Gastrocnemius medialis (tissue), 4 donors: ENCODE measurements around the gene OPA1. TPM values are rescaled to one million over a fixed set of nuclear protein-coding genes. Genes with fewer than 3 reads are reported as not detected.

ENCODE experiments used
- ATAC-seq, 2 donors: fragments of 150-250 bp; one replicate each; pipeline ENCODE4 v1.9.1; 2016
- DNase-seq, 2 donors: peaks; one replicate each; pipeline ENCODE4 v3.0.0-alpha.2; 2019
- H3K27ac ChIP-seq, 4 donors: fragments of 200-600 bp; sonication (generic); 1 replicate in 1 of 4; 2 replicates in 3 of 4; pipeline ENCODE4 v1.5.1; 2016 to 2018; ENCODE audit warnings: mild to moderate bottlenecking in 2 of 4, moderate library complexity in 1 of 4
- H3K27me3 ChIP-seq, 3 donors: fragments of 200-600 bp; sonication (generic) in 2 of 3; 1 replicate in 1 of 3; 2 replicates in 2 of 3; pipeline versions ENCODE4 v1.5.1 to v1.6.0; 2016 to 2019; ENCODE audit warnings: mild to moderate bottlenecking in 1 of 3, moderate library complexity in 1 of 3
- H3K36me3 ChIP-seq, 2 donors: fragments of 200-600 bp; sonication (generic) in 1 of 2; one replicate each; pipeline ENCODE4 v1.5.1; 2017 to 2018
- H3K4me1 ChIP-seq, 2 donors: fragments of 200-600 bp; sonication (generic) in 1 of 2; one replicate each; pipeline ENCODE4 v1.5.1; 2016 to 2017; ENCODE audit warnings: mild to moderate bottlenecking in 2 of 2
- H3K4me3 ChIP-seq, 4 donors: fragments of 200-600 bp; sonication (generic) in 3 of 4; 1 replicate in 1 of 4; 2 replicates in 3 of 4; pipeline ENCODE4 v1.5.1; 2016 to 2019; ENCODE audit warnings: mild to moderate bottlenecking in 2 of 4
- H3K9me3 ChIP-seq, 3 donors: fragments of 200-600 bp; sonication (generic) in 2 of 3; 1 replicate in 1 of 3; 2 replicates in 2 of 3; pipeline ENCODE4 v1.5.1; 2016 to 2019
- POLR2A ChIP-seq, 2 donors: fragments of 450-650 bp; IDR thresholded peaks; one replicate each; pipeline ENCODE4 v1.6.1; 2017; ENCODE audit warnings: antibody characterized with exemption in 2 of 2, mild to moderate bottlenecking in 2 of 2, moderate library complexity in 2 of 2
- in situ Hi-C, 4 donors: fragments of 200-750 bp; cut with MboI; loops; one replicate each; pipeline versions ENCODE4 v1.15.0 to v1.8.0; 2017; ENCODE audit warnings: low sequenced_read_pairs in 4 of 4
- intact Hi-C: fragments of 100-400 bp; cut with DNase I; formaldehyde crosslinking; loops from one replicate; pipeline ENCODE4 v1.15.1; 2023; ENCODE audit warnings: low total_unique reads
- total RNA-seq, 4 donors: library from RNA; depleted of rRNA; stranded (reverse); fragments of >200 nt; gene quantifications; one replicate each; pipeline versions ENCODE4 v1.1.0 to v1.2.3, GENCODE V29; 2016
- TF ChIP-seq, protein P1 (sequence below), 5 experiments: fragments of 450-650 bp in 3 of 5; fragments of 200-600 bp in 2 of 5; sonication (generic) in 2 of 5; IDR thresholded peaks in 4 of 5; conservative IDR thresholded peaks in 1 of 5; 1 replicate in 4 of 5; 2 replicates in 1 of 5; pipeline ENCODE4 v1.5.1; 2016 to 2019; ENCODE audit warnings: antibody characterized with exemption in 5 of 5, mild to moderate bottlenecking in 3 of 5, moderate library complexity in 3 of 5

Gene OPA1
- total RNA-seq, 4 donors from 2014 or later: 59.8 to 78.2 (median 72.2) TPM

DNA sequence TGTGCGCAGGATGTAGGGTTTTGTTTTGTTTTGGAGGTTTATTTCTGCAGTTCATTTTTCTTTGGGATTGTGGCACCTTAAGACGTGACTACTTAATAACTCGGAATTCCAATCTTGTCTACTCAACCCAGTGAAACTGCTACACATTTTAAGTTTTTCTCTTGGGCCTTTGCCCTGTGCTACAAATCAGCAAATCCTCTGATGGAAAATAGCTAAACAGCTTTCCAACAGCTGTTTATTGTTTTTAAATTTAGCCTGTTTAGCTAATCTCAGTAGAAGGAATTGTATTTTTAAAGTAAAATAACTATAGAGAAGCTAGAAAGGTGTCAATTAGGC is 48.4 kb downstream of the OPA1 start:
- H3K27ac ChIP-seq: no peak overlapping the region
- DNase-seq: no peak
- no peak overlapping the region for H3K4me3 ChIP-seq
- no peaks in the 10 kb centered on the region for H3K4me1 ChIP-seq
- in situ Hi-C loops (no loop called here), intact Hi-C loops (no loop called here)
- ATAC-seq: no peak
- no peaks in the 10 kb centered on the region for H3K27me3 ChIP-seq
- TF ChIP-seq, protein P1, sequence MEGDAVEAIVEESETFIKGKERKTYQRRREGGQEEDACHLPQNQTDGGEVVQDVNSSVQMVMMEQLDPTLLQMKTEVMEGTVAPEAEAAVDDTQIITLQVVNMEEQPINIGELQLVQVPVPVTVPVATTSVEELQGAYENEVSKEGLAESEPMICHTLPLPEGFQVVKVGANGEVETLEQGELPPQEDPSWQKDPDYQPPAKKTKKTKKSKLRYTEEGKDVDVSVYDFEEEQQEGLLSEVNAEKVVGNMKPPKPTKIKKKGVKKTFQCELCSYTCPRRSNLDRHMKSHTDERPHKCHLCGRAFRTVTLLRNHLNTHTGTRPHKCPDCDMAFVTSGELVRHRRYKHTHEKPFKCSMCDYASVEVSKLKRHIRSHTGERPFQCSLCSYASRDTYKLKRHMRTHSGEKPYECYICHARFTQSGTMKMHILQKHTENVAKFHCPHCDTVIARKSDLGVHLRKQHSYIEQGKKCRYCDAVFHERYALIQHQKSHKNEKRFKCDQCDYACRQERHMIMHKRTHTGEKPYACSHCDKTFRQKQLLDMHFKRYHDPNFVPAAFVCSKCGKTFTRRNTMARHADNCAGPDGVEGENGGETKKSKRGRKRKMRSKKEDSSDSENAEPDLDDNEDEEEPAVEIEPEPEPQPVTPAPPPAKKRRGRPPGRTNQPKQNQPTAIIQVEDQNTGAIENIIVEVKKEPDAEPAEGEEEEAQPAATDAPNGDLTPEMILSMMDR (IDR thresholded peaks at IDR 0.05 in 4 of 5, conservative IDR thresholded peaks at IDR 0.05 in 1 of 5): no peak
- TF ChIP-seq POLR2A (IDR thresholded peaks at IDR 0.05): no peak
- H3K36me3 ChIP-seq: peaks cover 8 to 85% of the 10 kb centered on the region in 2 donors
- no peaks in the 10 kb centered on the region for H3K9me3 ChIP-seq

DNA sequence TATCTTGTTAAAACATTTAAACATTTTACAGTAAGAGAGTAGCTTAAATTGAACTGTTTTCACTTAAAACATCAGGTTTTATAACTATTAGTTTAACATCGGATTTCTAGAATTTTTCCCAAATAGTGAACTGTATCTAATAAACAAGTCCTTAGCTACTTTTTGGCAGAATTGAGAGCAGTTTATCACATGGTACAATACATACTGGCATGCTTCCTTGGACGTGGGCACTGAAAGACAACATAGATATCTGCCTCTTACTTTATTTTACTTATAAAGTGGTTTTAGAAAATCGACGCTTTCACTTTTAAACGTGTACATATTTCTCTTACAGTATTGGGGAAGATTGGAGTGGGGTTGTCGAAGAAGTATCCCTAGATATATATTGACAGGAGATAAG is 52.8 kb downstream of the OPA1 start:
- no peak for DNase-seq
- Histone ChIP-seq H3K4me1 (no peaks in the 10 kb centered on the region), H3K36me3 (peaks cover 8 to 96% of the 10 kb centered on the region in 2 donors), H3K4me3 (no peak overlapping the region), H3K27ac (no peak overlapping the region), H3K27me3 (no peaks in the 10 kb centered on the region), H3K9me3 (no peaks in the 10 kb centered on the region)
- intact Hi-C loops (no loop called here), in situ Hi-C loops (no loop called here)
- no peak for TF ChIP-seq POLR2A (IDR thresholded peaks at IDR 0.05)
- TF ChIP-seq, protein P1 (IDR thresholded peaks at IDR 0.05 in 4 of 5, conservative IDR thresholded peaks at IDR 0.05 in 1 of 5): no peak
- no peak for ATAC-seq

- H3K4me3 ChIP-seq: no peak overlapping the region
- no peak overlapping the region for H3K27ac ChIP-seq
- H3K9me3 ChIP-seq: no peaks in the 10 kb centered on the region
- H3K27me3 ChIP-seq: no peaks in the 10 kb centered on the region
- in situ Hi-C loops (no loop called here), intact Hi-C loops (no loop called here)
- no peak for DNase-seq
- TF ChIP-seq, protein P1 (IDR thresholded peaks at IDR 0.05 in 4 of 5, conservative IDR thresholded peaks at IDR 0.05 in 1 of 5): no peak
- TF ChIP-seq POLR2A (IDR thresholded peaks at IDR 0.05): no peak
- no peak for ATAC-seq
- peaks cover 4 to 95% of the 10 kb centered on the region in 2 donors for H3K36me3 ChIP-seq
- H3K4me1 ChIP-seq: no peaks in the 10 kb centered on the region
Observed at GRCh38 chr3:193648542-193649076, 55.6 kb downstream of the OPA1 start.

DNA sequence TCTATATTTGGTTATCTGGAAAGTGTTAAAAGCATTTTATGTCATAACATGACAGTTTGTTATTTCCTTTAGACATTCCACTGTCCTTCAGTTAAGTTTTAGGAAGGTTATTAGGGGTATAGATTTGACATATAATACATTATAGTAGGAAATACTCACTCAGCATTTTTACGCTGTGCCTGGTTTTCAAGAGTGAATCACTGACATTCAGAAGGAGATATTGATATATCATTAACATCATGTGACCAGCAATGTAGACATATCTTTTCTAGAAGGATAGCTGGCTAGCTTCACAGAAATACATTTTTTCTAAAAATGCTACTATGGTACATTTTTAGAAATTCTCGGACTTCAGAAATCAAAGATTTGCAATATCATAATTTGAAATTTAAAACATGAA is 57.6 kb downstream of the OPA1 start:
- H3K27ac ChIP-seq: no peak overlapping the region
- intact Hi-C loops: no loop called here
- H3K4me3 ChIP-seq: no peak overlapping the region
- peaks cover 0 to 89% of the 10 kb centered on the region in 2 donors for H3K36me3 ChIP-seq
- in situ Hi-C loops: no loop called here
- no peaks in the 10 kb centered on the region for H3K9me3 ChIP-seq
- no peaks in the 10 kb centered on the region for H3K27me3 ChIP-seq
- no peaks in the 10 kb centered on the region for H3K4me1 ChIP-seq
- DNase-seq (no peak), ATAC-seq (no peak)
- TF ChIP-seq POLR2A (IDR thresholded peaks at IDR 0.05): no peak
- TF ChIP-seq, protein P1 (IDR thresholded peaks at IDR 0.05 in 4 of 5, conservative IDR thresholded peaks at IDR 0.05 in 1 of 5): no peak

DNA sequence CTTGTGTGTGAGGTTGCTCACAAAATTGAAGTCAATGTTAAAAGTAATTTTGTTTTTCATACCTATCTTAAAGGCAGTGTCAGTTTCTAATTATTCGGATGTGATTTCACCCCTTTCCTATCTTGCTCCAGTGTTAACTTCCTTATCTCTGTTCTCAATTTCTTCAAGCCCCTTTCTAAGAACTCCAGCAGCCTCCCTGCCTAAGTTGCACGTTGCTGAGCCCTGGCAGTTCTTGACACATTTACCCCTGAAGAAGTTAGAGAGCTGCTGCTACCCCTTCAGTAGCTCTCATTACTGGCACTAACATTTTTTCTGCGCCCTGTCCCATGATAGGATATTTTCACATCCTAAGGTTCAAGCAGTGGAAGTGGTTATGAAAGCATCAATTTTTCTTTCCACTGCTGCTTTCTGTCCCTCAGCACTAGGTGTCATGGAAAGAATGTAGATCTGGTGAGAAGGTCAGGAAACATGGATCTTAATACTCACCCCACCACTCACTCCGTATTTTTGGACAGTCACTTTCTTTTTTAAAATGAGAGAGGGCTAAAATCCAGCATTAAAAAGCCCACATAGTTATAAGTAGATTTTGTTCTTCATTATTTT is 62.9 kb downstream of the OPA1 start:
- no peaks in the 10 kb centered on the region for H3K27me3 ChIP-seq
- TF ChIP-seq POLR2A (IDR thresholded peaks at IDR 0.05): no peak
- TF ChIP-seq, protein P1 (IDR thresholded peaks at IDR 0.05 in 4 of 5, conservative IDR thresholded peaks at IDR 0.05 in 1 of 5): no peak
- no peak for ATAC-seq
- peaks cover 0 to 89% of the 10 kb centered on the region in 2 donors for H3K36me3 ChIP-seq
- no peaks in the 10 kb centered on the region for H3K4me1 ChIP-seq
- intact Hi-C loops: no loop called here
- H3K27ac ChIP-seq: no peak overlapping the region
- in situ Hi-C loops: no loop called here
- no peaks in the 10 kb centered on the region for H3K9me3 ChIP-seq
- H3K4me3 ChIP-seq: no peak overlapping the region
- no peak for DNase-seq
